ENCODE data around the gene MEIS1. TPM values are rescaled to one million over a fixed set of nuclear protein-coding genes. Genes with fewer than 3 reads are reported as not detected.

Gene MEIS1
- total RNA-seq, 2 donors from 2014 or later = 82.1 to 84.6 TPM

DNA sequence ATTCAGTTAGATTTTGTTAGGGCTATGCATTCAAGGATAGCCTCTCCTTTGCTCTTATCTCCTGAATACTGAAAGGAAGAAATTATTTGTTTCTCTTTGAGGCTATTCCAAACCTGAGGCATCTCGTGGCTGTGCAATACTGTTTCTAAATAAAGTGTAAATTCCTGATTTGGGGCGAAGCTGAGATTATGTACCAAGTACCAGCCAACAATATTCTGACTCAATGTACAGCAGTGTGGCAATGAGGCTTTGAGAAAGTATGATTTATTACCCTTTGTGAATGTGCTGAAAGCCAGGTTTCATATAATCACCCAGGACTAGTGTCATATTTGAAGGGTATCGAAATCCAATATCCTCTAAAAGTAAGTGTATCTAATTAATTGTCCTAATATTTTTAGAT lies 113.5 kb downstream of the MEIS1 start:
- no peaks in the 10 kb centered on the region for H3K9me3 ChIP-seq
- no peaks in the 10 kb centered on the region for H3K27me3 ChIP-seq
- DNase-seq = no peak
- no peak for TF ChIP-seq POLR2A (IDR thresholded peaks at IDR 0.05)
- TF ChIP-seq, protein P1, sequence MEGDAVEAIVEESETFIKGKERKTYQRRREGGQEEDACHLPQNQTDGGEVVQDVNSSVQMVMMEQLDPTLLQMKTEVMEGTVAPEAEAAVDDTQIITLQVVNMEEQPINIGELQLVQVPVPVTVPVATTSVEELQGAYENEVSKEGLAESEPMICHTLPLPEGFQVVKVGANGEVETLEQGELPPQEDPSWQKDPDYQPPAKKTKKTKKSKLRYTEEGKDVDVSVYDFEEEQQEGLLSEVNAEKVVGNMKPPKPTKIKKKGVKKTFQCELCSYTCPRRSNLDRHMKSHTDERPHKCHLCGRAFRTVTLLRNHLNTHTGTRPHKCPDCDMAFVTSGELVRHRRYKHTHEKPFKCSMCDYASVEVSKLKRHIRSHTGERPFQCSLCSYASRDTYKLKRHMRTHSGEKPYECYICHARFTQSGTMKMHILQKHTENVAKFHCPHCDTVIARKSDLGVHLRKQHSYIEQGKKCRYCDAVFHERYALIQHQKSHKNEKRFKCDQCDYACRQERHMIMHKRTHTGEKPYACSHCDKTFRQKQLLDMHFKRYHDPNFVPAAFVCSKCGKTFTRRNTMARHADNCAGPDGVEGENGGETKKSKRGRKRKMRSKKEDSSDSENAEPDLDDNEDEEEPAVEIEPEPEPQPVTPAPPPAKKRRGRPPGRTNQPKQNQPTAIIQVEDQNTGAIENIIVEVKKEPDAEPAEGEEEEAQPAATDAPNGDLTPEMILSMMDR (IDR thresholded peaks at IDR 0.05) = no peak
- no peak for ATAC-seq
- no peaks in the 10 kb centered on the region for H3K36me3 ChIP-seq (replicated peaks in 1 of 2; ENCODE audit: insufficient read depth in 1 of 2, low read depth in 2 of 2)
- peaks cover 56% of the 10 kb centered on the region for H3K4me1 ChIP-seq
- H3K4me3 ChIP-seq = no peak overlapping the region
- H3K27ac ChIP-seq = no peak overlapping the region
- intact Hi-C loops (cut with DNase I) = no loop called here
- 65 to 71% methylated on average over 3 of the region's 3 CpGs for WGBS, 2 donors

DNA sequence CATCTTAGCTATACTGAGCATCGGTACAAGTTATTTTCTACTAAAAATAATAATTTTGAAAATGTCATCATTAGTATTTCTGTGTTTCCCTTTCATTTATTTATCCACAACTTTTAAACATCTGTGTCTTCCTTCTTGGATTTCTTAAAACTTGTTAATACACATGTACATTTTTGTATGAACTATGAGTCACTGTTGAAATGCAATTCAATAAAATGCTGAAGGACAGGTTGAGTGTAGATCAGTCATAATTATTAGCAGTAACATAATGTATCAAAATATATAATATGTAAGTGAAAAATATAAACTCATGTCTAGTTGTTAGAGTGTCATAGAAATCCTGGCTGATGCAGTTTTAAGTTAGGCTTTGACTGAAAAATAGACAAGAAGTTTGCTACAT lies 115.9 kb downstream of the MEIS1 start:
- no peaks in the 10 kb centered on the region for H3K36me3 ChIP-seq (replicated peaks in 1 of 2; ENCODE audit: insufficient read depth in 1 of 2, low read depth in 2 of 2)
- H3K4me1 ChIP-seq = peaks cover 59% of the 10 kb centered on the region
- ATAC-seq (no peak), DNase-seq (no peak)
- WGBS, 2 donors = 82 to 88% methylated on average over 1 of the region's 1 CpG
- no peak for TF ChIP-seq POLR2A (IDR thresholded peaks at IDR 0.05)
- TF ChIP-seq, protein P1 (IDR thresholded peaks at IDR 0.05) = no peak
- no peaks in the 10 kb centered on the region for H3K27me3 ChIP-seq
- intact Hi-C loops (cut with DNase I) = no loop called here
- H3K27ac ChIP-seq = peak overlapping the region in 1 of 4 donors; percentile 15
- no peaks in the 10 kb centered on the region for H3K9me3 ChIP-seq
- H3K4me3 ChIP-seq = no peak overlapping the region

DNA sequence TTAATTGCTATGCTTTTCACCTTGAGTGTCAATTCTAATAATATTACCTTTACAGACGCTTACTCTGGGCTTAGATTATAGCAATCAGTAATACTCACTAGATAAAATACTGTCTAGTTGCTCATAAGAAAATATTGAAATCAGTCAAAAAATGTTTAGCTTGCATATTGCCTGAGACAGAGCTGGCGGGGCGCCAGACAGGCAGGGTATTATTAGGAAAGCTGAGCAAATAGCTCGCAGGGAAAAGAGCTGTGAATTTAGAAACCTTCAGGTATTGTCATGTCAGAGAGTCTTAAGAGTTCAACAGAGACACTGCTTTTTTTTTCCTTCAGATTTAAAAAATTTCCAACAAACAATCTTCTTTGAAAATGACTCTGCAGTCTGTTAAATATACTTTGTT lies 118.4 kb downstream of the MEIS1 start:
- no peaks in the 10 kb centered on the region for H3K27me3 ChIP-seq
- WGBS, 2 donors = 13 to 22% methylated on average over 4 of the region's 4 CpGs
- intact Hi-C loops (cut with DNase I) = no loop called here
- peak; percentile 38 for ATAC-seq
- no peaks in the 10 kb centered on the region for H3K9me3 ChIP-seq
- peak; percentile 69 to 87 (median 74) for DNase-seq
- peaks cover 47% of the 10 kb centered on the region for H3K4me1 ChIP-seq
- no peaks in the 10 kb centered on the region for H3K36me3 ChIP-seq (replicated peaks in 1 of 2; ENCODE audit: insufficient read depth in 1 of 2, low read depth in 2 of 2)
- TF ChIP-seq POLR2A (IDR thresholded peaks at IDR 0.05) = no peak
- TF ChIP-seq, protein P1 (IDR thresholded peaks at IDR 0.05) = no peak
- peak overlapping the region in 3 of 4 donors; percentile 19 to 62 (median 25) for H3K27ac ChIP-seq
- no peak overlapping the region for H3K4me3 ChIP-seq

DNA sequence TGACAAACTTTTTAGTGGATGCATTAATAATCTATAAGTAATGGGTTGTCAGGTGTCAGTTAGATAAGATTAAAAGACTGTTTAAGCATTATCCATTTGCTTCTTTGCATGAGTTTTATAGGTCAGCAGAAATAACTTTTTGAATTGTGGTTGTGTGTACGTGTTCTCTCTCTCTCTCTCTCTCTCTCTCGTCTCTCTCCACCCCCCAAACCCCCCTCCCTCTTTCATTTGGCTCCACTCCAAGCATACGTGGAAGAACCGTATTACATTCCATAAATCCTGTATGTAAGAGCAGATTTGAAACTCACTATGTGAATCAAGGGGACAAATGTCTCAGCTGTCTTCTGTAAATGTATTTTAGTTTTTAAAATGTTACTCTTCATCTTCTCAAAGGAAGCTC lies 120.2 kb downstream of the MEIS1 start:
- TF ChIP-seq, protein P1 (IDR thresholded peaks at IDR 0.05) = no peak
- TF ChIP-seq POLR2A (IDR thresholded peaks at IDR 0.05) = no peak
- WGBS, 2 donors = 1 to 3% methylated on average over 4 of the region's 4 CpGs
- Histone ChIP-seq H3K4me1 (peaks cover 47% of the 10 kb centered on the region), H3K36me3 (replicated peaks in 1 of 2; ENCODE audit: insufficient read depth in 1 of 2, low read depth in 2 of 2) (peaks cover 0 to 4% of the 10 kb centered on the region in 2 donors), H3K27me3 (no peaks in the 10 kb centered on the region), H3K9me3 (no peaks in the 10 kb centered on the region), H3K4me3 (no peak overlapping the region), H3K27ac (peak overlapping the region; percentile 0 to 62 (median 50))
- ATAC-seq (peak; percentile 18), DNase-seq (no peak)
- intact Hi-C loops (cut with DNase I) = no loop called here
